Measurements from ENCODE around the gene DUSP22.

DNA sequence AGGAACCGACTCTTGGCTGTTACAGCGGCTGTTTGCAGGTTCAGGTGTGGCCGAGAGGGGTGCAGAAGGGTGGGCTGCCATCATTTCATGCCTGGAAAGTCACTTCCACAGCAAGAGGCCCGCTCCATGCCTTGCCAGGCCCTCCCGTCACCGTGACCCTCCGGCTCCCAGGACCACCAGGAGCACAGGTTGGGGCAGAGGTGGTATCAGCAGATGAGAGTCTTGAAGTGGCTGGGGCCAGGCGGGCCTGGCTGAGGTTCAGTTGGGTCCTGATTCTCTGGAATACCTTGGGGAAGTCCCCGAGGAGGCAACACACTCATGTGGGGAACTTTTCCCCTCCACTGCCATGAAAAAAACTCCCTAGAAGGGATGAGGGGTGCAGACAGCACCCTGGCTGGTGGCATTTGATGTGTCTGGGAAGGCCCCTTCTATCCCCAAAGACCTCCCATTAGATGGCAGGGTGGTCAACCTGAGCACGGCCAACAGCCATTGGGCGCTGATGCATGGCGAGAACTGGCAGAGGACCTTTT, 65.0 kb downstream of the DUSP22 start:
- TF ChIP-seq, protein P1, sequence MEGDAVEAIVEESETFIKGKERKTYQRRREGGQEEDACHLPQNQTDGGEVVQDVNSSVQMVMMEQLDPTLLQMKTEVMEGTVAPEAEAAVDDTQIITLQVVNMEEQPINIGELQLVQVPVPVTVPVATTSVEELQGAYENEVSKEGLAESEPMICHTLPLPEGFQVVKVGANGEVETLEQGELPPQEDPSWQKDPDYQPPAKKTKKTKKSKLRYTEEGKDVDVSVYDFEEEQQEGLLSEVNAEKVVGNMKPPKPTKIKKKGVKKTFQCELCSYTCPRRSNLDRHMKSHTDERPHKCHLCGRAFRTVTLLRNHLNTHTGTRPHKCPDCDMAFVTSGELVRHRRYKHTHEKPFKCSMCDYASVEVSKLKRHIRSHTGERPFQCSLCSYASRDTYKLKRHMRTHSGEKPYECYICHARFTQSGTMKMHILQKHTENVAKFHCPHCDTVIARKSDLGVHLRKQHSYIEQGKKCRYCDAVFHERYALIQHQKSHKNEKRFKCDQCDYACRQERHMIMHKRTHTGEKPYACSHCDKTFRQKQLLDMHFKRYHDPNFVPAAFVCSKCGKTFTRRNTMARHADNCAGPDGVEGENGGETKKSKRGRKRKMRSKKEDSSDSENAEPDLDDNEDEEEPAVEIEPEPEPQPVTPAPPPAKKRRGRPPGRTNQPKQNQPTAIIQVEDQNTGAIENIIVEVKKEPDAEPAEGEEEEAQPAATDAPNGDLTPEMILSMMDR (IDR thresholded peaks at IDR 0.05; ENCODE audit: low read length) = no peak
- TF ChIP-seq EZH2 (optimal IDR thresholded peaks at IDR 0.05; ENCODE audit: low read depth, low read length) = no peak
- TF ChIP-seq EZH2phosphoT487 (IDR thresholded peaks at IDR 0.05; ENCODE audit: low read length) = no peak
